SIG-M5 treated with dmso at 0.1 percent for 504 hours (cell line): ENCODE results near the gene ASPG.

Experiments used
- DNase-seq: peaks from one replicate; lab custom pipeline; 2025; ENCODE audit not compliant: unreplicated experiment; lab: John Stamatoyannopoulos, UW

The ASPG gene

DNA sequence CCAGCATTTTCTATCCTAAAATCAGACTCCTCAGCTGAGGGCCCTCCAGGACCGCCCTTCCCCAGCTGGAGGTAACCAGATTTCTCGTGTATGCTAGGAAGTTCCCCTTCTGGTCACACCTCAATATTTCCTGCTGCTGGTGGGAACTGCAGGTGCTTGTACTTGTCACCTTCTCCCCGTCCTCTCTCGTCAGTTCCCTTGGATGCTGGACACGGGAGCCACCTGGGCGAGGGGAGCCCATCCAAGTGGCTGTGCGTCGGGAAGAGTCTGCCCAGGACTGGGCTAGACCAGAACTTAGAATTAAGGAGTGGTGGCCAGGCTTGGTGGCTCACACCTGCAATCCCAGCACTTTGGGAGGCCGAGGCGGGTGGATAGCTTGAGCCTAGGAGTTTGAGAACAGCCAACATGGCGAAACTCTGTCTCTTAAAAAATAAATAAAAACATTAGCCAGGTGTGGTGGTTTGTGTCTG is 29.7 kb downstream of the ASPG start:
- DNase-seq, result no peak

DNA sequence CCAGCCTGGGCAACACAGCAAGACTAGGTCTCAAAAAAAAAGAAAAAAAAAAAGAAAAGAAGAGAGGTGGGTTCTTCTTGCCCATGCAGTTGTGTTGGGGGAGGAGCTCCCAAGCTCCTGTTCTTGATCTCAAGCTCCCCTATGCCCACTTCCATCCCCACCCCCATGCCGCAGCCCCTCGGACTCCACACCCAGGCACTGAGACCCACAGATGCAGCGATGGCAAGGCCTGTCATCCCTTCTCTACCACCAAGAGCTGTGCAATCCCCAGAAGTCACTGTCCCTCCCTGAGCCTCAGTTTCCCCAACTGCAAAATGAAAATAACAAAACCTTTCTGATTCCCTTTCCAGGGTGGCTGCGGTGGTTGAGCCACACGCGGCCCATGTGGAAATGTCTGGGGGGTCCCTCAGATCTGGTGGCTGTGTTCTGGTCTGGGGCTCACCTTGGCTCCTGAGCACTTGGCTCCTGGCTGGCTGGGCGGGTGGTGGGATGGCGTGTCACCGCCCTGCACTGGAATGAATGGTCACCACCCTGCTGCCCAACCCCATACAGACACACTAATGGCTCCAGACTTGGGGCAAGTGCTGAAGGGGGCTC is 30.3 kb downstream of the ASPG start:
- no peak for DNase-seq

- DNase-seq, result no peak
Observed at GRCh38 chr14:104116288-104116755, 30.8 kb downstream of the ASPG start.

DNA sequence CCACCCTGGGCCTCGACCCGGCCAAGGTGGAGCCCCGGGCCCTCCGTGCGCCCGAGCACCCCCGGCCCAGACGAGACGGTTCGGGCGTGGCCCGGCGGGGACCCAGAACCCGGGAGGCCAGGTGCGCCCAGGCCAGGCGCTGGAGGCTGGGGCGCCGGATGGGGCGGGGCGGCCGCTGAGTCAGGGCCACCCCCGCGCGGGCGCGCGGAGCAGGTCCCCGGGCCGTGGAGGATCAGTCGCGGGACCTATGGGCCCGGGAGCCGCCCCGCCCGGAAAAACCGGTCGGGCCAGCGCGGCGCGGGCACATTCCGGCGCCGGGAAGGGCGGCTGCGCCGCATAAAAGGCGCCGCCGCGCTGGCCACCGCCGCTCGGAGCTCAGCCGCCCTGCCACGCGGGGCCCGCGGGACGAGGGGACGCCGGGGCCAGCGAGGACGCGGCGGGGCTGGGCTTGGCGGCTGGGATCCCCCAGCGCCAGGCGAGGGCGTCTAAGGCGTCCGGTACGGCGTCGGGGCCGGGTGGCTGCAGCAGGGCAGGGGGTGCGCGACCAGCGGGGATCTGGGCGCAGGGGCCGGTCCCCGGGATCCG is 31.3 kb downstream of the ASPG start:
- DNase-seq, result peak; percentile 44

- DNase-seq, result no peak
Observed at GRCh38 chr14:104117341-104118005, 32.0 kb downstream of the ASPG start.

- DNase-seq, result no peak
Observed at GRCh38 chr14:104118006-104118844, 32.7 kb downstream of the ASPG start.

DNA sequence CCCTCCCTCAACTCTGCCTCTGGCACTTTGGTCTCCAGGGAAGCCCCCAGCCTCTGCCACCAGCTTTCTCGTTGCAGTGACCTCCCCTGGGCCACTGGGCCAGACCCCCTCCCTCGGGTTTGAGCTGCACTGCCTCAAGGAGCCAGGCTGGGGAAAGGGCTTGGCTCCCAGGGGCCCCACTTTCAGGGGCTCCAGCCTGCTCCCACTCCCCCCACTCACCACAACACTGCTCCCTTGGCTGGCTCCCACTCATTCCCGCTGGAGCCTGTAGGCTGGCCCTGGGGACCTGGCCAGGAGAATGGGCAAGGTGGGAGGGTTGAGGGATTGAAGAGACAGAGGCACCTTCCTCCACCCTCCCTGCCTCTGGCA is 33.6 kb downstream of the ASPG start:
- DNase-seq, result no peak

DNA sequence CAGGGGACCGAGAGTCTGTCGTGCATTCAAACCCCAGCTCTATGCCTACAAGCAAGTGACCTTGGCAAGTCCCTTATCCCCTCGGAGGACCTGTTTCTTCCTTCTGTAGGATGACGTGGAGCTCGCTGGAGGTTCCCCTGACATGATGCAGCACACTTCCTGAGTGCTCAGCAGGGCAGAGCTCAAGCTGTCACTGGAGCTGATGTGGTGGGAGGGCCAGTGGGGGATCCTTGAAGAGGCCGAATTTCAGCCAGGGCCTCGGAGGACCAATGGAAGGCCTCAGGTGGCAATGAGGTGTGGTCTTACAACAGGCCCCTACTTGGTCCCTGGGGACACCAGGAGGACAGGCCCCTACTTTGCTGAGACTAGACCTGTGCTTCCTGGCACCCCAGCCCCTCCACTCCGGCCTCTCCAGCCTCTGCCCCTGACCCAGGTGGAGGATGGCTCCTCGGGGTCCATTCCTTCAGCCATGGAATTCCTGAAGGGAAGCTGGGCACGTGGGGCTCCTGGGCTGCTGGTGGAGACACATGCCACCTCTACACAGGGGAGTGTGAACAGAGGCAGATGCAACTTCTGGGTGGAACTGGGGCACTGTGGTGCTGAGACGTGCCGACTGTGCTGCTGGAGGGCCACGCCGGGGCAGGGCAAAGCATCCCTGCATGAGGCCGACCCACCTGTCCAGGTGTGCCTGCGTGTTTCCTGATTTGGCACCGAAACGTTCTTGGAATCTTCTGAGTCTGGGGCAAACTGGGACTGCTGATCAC is 34.2 kb downstream of the ASPG start:
- no peak for DNase-seq

- no peak for DNase-seq
Observed at GRCh38 chr14:104120281-104120741, 34.8 kb downstream of the ASPG start.

DNA sequence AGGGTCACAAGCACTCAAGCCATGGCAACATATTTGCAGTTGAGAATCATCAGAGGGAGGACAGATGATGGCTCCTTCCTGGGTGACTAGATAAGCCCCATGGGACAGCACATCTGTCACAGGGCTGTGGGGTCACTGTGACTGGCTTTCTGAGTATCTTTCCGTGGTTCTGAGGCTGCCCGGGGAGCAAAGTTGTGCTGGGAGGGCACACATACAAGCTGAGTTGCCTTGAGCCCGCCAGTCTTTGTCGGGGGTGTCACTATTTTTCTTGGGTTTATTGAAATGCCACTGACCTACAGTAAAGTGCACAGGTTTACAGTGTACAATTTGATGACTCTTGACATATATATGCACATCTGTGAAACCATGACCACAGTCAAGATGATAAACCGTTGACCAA is 35.6 kb downstream of the ASPG start:
- DNase-seq, result no peak

- DNase-seq, result no peak
Observed at GRCh38 chr14:104123879-104124278, 38.4 kb downstream of the ASPG start.

- DNase-seq, result no peak
Observed at GRCh38 chr14:104125011-104125410, 39.5 kb downstream of the ASPG start.

GRCh38 chr14:104126753-104127152 is 41.3 kb downstream of the ASPG start:
- no peak for DNase-seq

DNA sequence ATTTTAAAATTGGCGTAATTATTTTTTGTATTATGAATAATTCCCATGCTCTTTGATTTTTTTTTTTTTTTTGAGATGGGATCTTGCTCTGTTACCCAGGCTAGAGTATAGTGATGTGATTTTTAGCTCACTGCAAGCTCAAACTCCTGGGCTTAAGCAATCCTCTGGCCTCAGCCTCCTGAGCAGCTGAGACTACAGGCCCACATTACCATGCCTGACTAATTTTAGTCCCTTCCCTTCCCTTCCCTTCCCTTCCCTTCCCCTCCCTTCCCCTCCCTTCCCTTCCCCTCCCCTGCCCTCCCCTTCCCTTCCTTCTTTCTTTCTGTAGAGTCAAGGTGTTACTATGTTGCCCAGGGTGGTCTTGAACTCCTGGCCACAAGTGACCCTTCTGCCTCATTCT is 43.5 kb downstream of the ASPG start:
- DNase-seq, result no peak

DNA sequence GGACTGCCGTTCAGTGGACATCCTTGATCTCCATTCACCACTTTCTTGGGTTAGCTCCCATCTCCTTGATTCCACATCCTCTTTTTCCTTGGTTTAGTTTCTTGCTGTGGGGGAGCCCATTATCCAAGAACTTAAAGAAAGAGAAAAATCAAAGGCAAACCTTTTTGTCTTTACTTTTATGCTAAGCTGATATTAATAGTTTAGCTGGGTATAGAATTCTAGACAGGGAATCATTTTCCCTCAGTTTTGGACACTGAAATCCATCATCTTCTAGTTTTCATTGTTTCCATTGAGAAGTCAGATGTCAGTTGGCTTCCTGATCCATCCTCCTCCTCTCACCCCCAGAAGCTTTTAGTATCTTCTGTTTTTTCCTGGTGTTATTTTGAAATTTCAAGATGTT is 44.1 kb downstream of the ASPG start:
- no peak for DNase-seq

GRCh38 chr14:104130974-104131651 is 45.6 kb downstream of the ASPG start:
- DNase-seq, result peak; percentile 32

DNA sequence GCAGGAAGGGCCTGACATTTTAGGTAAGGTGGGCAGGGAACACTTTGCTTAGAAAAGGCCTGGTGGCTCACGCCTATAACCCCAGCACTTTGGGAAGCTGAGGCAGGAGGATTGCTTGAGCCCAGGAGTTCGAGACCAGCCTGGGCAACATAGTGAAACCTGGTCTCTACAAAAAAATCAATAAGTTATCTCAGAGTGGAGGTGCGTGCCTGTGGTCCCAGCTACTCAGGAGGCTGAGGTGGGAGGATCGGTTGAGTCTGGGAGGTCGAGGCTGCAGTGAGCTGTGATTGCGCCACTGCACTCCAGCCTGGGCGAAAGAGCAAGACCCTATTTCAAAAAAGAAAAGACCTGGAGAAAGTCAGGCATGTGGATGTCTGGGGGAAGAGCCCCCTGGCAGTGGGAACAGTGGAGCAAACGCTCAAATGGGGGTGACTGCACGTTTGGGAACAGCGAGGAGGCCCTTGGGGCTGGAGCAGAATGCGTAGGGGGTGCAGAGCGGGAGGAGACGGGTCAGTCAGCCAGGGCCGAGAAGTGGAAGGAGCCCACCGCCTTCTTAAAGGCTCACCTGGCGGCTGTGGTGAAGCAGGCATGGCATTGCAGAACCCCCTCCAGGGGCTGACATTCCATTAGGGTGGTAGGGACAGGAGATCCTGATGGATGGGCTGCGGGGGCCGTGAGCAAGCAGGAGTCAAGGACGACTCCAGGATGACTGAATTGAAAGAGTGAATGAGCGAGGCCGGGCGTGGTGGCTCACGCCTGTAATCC is 46.6 kb downstream of the ASPG start:
- DNase-seq, result no peak

GRCh38 chr14:104132981-104133380 is 47.5 kb downstream of the ASPG start:
- DNase-seq, result no peak

GRCh38 chr14:104133496-104133895 is 48.0 kb downstream of the ASPG start:
- no peak for DNase-seq
